Measurements from ENCODE around the gene PHRF1. TPM values are rescaled to one million over a fixed set of nuclear protein-coding genes. Genes with fewer than 3 reads are reported as not detected.

PHRF1 gene
- total RNA-seq, 4 donors from 2014 or later, result 18.3 to 31.0 (median 19.3) TPM

GRCh38 chr11:656866-657265 is 80.6 kb downstream of the PHRF1 start:
- Histone ChIP-seq H3K36me3 (peaks cover 5 to 6% of the 10 kb centered on the region in 2 donors), H3K27me3 (no peaks in the 10 kb centered on the region), H3K27ac (no peak overlapping the region), H3K4me1 (no peaks in the 10 kb centered on the region), H3K4me3 (replicated peaks in 1 of 3) (no peak overlapping the region), H3K9me3 (no peaks in the 10 kb centered on the region)
- no peak for DNase-seq
- intact Hi-C loops (cut with DNase I), result no loop called here
- WGBS, 2 donors, result 89 to 93% methylated on average over 7 of the region's 7 CpGs
- TF ChIP-seq POLR2A (IDR thresholded peaks at IDR 0.05), result no peak
- TF ChIP-seq, protein P1, sequence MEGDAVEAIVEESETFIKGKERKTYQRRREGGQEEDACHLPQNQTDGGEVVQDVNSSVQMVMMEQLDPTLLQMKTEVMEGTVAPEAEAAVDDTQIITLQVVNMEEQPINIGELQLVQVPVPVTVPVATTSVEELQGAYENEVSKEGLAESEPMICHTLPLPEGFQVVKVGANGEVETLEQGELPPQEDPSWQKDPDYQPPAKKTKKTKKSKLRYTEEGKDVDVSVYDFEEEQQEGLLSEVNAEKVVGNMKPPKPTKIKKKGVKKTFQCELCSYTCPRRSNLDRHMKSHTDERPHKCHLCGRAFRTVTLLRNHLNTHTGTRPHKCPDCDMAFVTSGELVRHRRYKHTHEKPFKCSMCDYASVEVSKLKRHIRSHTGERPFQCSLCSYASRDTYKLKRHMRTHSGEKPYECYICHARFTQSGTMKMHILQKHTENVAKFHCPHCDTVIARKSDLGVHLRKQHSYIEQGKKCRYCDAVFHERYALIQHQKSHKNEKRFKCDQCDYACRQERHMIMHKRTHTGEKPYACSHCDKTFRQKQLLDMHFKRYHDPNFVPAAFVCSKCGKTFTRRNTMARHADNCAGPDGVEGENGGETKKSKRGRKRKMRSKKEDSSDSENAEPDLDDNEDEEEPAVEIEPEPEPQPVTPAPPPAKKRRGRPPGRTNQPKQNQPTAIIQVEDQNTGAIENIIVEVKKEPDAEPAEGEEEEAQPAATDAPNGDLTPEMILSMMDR (IDR thresholded peaks at IDR 0.05), result no peak

GRCh38 chr11:657691-658126 is 81.4 kb downstream of the PHRF1 start:
- H3K27ac ChIP-seq, result no peak overlapping the region
- TF ChIP-seq, protein P1 (IDR thresholded peaks at IDR 0.05), result no peak
- no peak for TF ChIP-seq POLR2A (IDR thresholded peaks at IDR 0.05)
- no peak for DNase-seq
- H3K4me1 ChIP-seq, result no peaks in the 10 kb centered on the region
- intact Hi-C loops (cut with DNase I), result no loop called here
- WGBS, 2 donors, result 91 to 92% methylated on average over 12 to 14 of the region's 14 CpGs
- H3K27me3 ChIP-seq, result no peaks in the 10 kb centered on the region
- peaks cover 5 to 6% of the 10 kb centered on the region in 2 donors for H3K36me3 ChIP-seq
- no peaks in the 10 kb centered on the region for H3K9me3 ChIP-seq
- H3K4me3 ChIP-seq (replicated peaks in 1 of 3), result no peak overlapping the region

DNA sequence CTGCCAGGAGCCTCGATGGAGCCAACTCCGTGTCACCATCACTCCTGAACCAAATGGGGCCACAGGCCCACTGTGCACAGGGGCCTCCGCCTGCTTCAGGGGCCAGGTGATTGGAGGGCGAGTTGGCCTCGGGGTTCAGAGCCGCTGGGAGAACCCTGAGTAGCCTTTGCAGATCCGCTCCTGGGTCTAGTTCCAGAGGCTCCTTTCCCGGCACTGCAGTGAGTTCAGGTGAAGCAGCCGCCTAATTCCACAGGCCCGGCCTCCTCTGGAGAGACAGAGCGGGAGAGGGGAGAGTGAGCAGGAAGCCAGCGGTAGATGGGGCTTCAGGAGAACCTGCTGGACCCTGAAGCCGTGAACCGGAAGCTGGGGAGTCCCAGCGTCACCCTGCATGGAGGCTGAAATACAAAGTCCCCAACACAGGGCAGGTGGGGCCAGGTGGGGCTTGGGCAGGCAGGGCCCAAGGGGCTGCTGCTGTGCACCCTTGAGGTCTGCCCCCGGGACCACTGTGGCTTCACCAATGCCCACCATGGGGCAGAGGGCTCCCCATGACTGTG is 83.3 kb downstream of the PHRF1 start:
- DNase-seq, result no peak
- 97% methylated on average over 14 to 15 of the region's 16 CpGs for WGBS, 2 donors
- Histone ChIP-seq H3K4me1 (no peaks in the 10 kb centered on the region), H3K36me3 (peaks cover 0 to 12% of the 10 kb centered on the region in 2 donors), H3K27me3 (no peaks in the 10 kb centered on the region), H3K9me3 (no peaks in the 10 kb centered on the region), H3K27ac (no peak overlapping the region), H3K4me3 (replicated peaks in 1 of 3) (no peak overlapping the region)
- TF ChIP-seq POLR2A (IDR thresholded peaks at IDR 0.05), result no peak
- TF ChIP-seq, protein P1 (IDR thresholded peaks at IDR 0.05), result no peak
- intact Hi-C loops (cut with DNase I), result loop anchor here (10.0 kb wide), 1 partner anchor 65 kb away; no protein-coding TSS in a partner anchor

DNA sequence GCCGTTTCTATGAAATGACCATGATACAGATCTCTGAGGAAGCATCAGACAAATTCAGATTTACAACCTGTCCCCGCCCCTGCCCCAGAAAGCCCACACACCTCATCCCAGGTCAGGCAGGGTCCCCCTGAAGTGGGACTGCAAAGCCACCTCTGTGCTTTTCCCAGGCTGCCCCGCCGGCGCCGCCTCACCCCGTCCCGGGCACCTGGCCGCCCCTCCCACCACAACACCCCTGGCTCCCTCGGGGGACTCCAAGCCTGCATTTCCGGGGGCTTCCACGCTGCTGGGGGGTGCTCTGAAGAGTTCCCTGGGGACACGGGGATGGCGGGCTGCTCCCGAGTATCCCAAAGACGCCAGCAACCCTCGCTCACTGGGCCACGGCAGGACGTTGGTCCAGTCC is 84.0 kb downstream of the PHRF1 start:
- H3K27ac ChIP-seq, result no peak overlapping the region
- 93 to 95% methylated on average over 9 to 19 of the region's 19 CpGs for WGBS, 2 donors
- DNase-seq, result no peak
- no peak overlapping the region for H3K4me3 ChIP-seq (replicated peaks in 1 of 3)
- H3K9me3 ChIP-seq, result no peaks in the 10 kb centered on the region
- no peaks in the 10 kb centered on the region for H3K27me3 ChIP-seq
- H3K36me3 ChIP-seq, result peaks cover 0 to 12% of the 10 kb centered on the region in 2 donors
- intact Hi-C loops (cut with DNase I), result loop anchor here (10.0 kb wide), 1 partner anchor 65 kb away; no protein-coding TSS in a partner anchor
- H3K4me1 ChIP-seq, result no peaks in the 10 kb centered on the region
- TF ChIP-seq, protein P1 (IDR thresholded peaks at IDR 0.05), result no peak
- TF ChIP-seq POLR2A (IDR thresholded peaks at IDR 0.05), result no peak

DNA sequence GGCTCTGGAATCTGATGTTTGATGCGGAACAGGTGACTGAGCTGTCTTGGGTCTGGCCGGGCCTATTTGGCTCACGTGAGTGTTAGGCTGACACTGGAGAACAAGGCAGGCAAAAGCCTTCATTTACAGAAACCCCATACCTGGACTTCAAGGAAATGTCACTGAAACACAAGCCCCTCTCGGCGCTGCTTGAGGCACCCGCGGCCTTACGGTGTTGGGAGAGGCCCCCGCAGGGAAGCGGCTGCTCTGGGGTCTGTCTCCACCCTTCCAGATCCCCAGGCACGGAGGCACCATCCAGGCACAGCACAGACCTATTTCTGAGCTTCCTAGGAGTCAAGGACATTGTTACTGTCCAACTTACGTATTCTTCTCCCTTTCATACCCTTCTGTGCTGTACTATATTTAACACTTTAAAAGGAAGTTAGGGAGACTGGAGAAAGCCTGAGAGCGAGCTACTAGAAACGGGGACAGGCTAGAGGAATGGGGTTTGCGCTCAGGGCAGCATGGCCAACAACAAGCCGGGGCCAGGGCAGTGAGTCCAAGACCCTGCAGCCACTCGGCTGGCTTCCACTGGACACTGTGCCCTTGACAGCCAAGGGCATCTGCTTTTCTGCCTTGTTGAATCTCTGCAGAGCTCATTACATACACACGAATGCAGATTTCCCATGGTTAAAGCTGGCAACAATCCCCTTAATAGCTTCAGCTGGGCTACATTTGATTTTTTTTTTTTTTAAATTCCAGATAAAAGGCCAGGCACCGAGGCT is 84.6 kb downstream of the PHRF1 start:
- 87 to 90% methylated on average over 13 to 16 of the region's 19 CpGs for WGBS, 2 donors
- Histone ChIP-seq H3K4me3 (replicated peaks in 1 of 3) (no peak overlapping the region), H3K36me3 (peaks cover 3 to 12% of the 10 kb centered on the region in 2 donors), H3K27me3 (no peaks in the 10 kb centered on the region), H3K4me1 (peaks cover 0 to 3% of the 10 kb centered on the region in 2 donors), H3K9me3 (no peaks in the 10 kb centered on the region), H3K27ac (no peak overlapping the region)
- DNase-seq, result no peak
- TF ChIP-seq, protein P1 (IDR thresholded peaks at IDR 0.05), result no peak
- TF ChIP-seq POLR2A (IDR thresholded peaks at IDR 0.05), result no peak
- intact Hi-C loops (cut with DNase I), result loop anchor here (10.0 kb wide), 1 partner anchor 64 kb away; no protein-coding TSS in a partner anchor
